Gastroesophageal sphincter (tissue), 3 donors: ENCODE results near the gene SRCIN1.

Experiments used
- CTCF ChIP-seq, 4 experiments: fragments of 200-600 bp in 2 of 4; fragments of 450-650 bp in 2 of 4; sonication (generic) in 1 of 4; IDR thresholded peaks; one replicate each; pipeline ENCODE4 v1.5.1; 2017 to 2019; ENCODE audit warnings: antibody characterized with exemption in 4 of 4, mild to moderate bottlenecking in 2 of 4, moderate library complexity in 2 of 4
- POLR2A ChIP-seq, 2 donors: fragments of 450-650 bp; IDR thresholded peaks; one replicate each; pipeline ENCODE4 v1.6.1; 2017; ENCODE audit warnings: antibody characterized with exemption in 2 of 2, mild to moderate bottlenecking in 2 of 2, moderate library complexity in 1 of 2

GRCh38 chr17:38585056-38585917 lies 20.5 kb downstream of the SRCIN1 start:
- TF ChIP-seq CTCF (IDR thresholded peaks at IDR 0.05) (no peak), POLR2A (IDR thresholded peaks at IDR 0.05) (no peak)
